Ammon's horn (tissue), 1 donor: Measurements from ENCODE around the gene RPL10.

Experiments
- DNase-seq: peaks from one replicate; pipeline ENCODE4 v3.0.0-alpha.2; 2016; ENCODE audit warnings: low spot score

Gene RPL10

GRCh38 chrX:154449618-154450017 is 51.4 kb downstream of the RPL10 start:
- no peak for DNase-seq

GRCh38 chrX:154450312-154450711 is 52.1 kb downstream of the RPL10 start:
- peak; percentile 36 for DNase-seq
